Spleen (tissue), 11 donors: ENCODE data around the gene SRR. TPM values are rescaled to one million over a fixed set of nuclear protein-coding genes. Genes with fewer than 3 reads are reported as not detected.

Experiments used
- DNase-seq: peaks from one replicate; pipeline ENCODE4 v3.0.0-alpha.2; 2020
- H3K27ac ChIP-seq, 8 donors: fragments of 200-600 bp; sonication (generic) in 7 of 8; 1 replicate in 4 of 8; 2 replicates in 4 of 8; pipeline versions ENCODE4 v1.5.0 to v1.8.0; 2016 to 2021; ENCODE audit warnings: inconsistent platforms in 4 of 8, mild to moderate bottlenecking in 4 of 8, moderate library complexity in 1 of 8
- H3K27me3 ChIP-seq, 7 donors: fragments of 200-600 bp; sonication (generic) in 6 of 7; replicated peaks in 1 of 7; 1 replicate in 4 of 7; 2 replicates in 3 of 7; pipeline versions ENCODE4 v1.5.0 to v1.8.0; 2016 to 2021; ENCODE audit warnings: inconsistent platforms in 3 of 7, mild to moderate bottlenecking in 1 of 7
- H3K36me3 ChIP-seq, 6 donors: fragments of 200-600 bp; sonication (generic) in 5 of 6; 1 replicate in 4 of 6; 2 replicates in 2 of 6; pipeline versions ENCODE4 v1.5.0 to v1.8.0; 2016 to 2021; ENCODE audit warnings: inconsistent platforms in 2 of 6
- H3K4me1 ChIP-seq, 6 donors: fragments of 200-600 bp; sonication (generic) in 5 of 6; 1 replicate in 3 of 6; 2 replicates in 3 of 6; pipeline versions ENCODE4 v1.5.0 to v1.8.0; 2016 to 2021; ENCODE audit warnings: inconsistent platforms in 3 of 6
- H3K4me3 ChIP-seq, 8 donors: fragments of 200-600 bp; sonication (generic) in 7 of 8; 1 replicate in 4 of 8; 2 replicates in 4 of 8; pipeline versions ENCODE4 v1.5.0 to v1.8.0; 2016 to 2021; ENCODE audit warnings: inconsistent platforms in 4 of 8, mild to moderate bottlenecking in 4 of 8, moderate library complexity in 2 of 8
- H3K9me3 ChIP-seq, 8 donors: fragments of 200-600 bp; sonication (generic) in 7 of 8; 1 replicate in 4 of 8; 2 replicates in 4 of 8; pipeline versions ENCODE4 v1.5.0 to v1.8.0; 2016 to 2021; ENCODE audit warnings: inconsistent platforms in 4 of 8
- CTCF ChIP-seq, 11 experiments: fragments of 200-600 bp in 7 of 11; fragments of 450-650 bp in 4 of 11; sonication (generic) in 4 of 11; IDR thresholded peaks in 8 of 11; conservative IDR thresholded peaks in 3 of 11; 1 replicate in 7 of 11; 2 replicates in 4 of 11; pipeline versions ENCODE4 v1.4.0 to v1.8.0; 2016 to 2021; ENCODE audit warnings: antibody characterized with exemption in 11 of 11, inconsistent platforms in 4 of 11, mild to moderate bottlenecking in 1 of 11
- POLR2A ChIP-seq, 3 donors: fragments of 450-650 bp; IDR thresholded peaks; one replicate each; pipeline ENCODE4 v1.5.1; 2017; ENCODE audit warnings: antibody characterized with exemption in 3 of 3, mild to moderate bottlenecking in 1 of 3
- POLR2AphosphoS5 ChIP-seq, 3 donors: sonication (generic); formaldehyde crosslinking; IDR thresholded peaks; one replicate each; pipeline ENCODE4 v1.5.1; 2017; ENCODE audit warnings: antibody characterized with exemption in 3 of 3
- WGBS, 5 donors: extraction: QIAGEN DNeasy Blood & Tissue Kit in 3 of 5; methylation state at CpG; one replicate each; pipeline versions ENCODE4 v1.1.5 to v1.1.7; 2013 to 2018; 5-methylcytosine and 5-hydroxymethylcytosine counted together
- intact Hi-C: fragments of 100-400 bp; cut with DNase I; formaldehyde crosslinking; loops from one replicate; pipeline ENCODE4 v1.15.0; 2023; ENCODE audit warnings: low total_unique reads
- polyA plus RNA-seq, 3 donors: library from polyadenylated mRNA; stranded (reverse); fragments of 200-250 nt; gene quantifications; one replicate each; pipeline ENCODE4 v1.2.1, GENCODE V29; 2013
- total RNA-seq, 7 donors: library from RNA; depleted of rRNA in 3 of 7; stranded (reverse); fragments of >200 nt in 3 of 7; fragmentation: NEBNext Ultra II Directional in 4 of 7; extraction: Animal tissue kit (Norgen Biotek cat#: 25700) in 4 of 7; gene quantifications; one replicate each; pipeline versions ENCODE4 v1.1.0 to v1.2.1, GENCODE V29; 2016 to 2021
- donor health status: healthy with polysubstance abuse.
- donor health status: DM: no; HTN: no; CAD: no; lungs with moderate emphysema.
- donor health status: DM: no; HTN: no; CAD: no.
- donor health status: Bipolar disorder and iron deficiency.
- donor health status: healthy.
- donor health status: DM: no; HTN: no; CAD: no.
- donor health status: DM: yes; HTN: yes; CAD: no.

The SRR gene
- total and polyA plus RNA-seq, 10 donors = 3.5 to 16.2 (median 6.7) TPM

- peak; percentile 93 for DNase-seq
- Histone ChIP-seq H3K36me3 (peaks cover 0 to 46% (median 30%) of the 10 kb centered on the region in 6 donors), H3K9me3 (no peaks in the 10 kb centered on the region), H3K27ac (peak within 1 kb of the TSS; percentile 73 to 87 (median 84)), H3K27me3 (no peaks in the 10 kb centered on the region), H3K4me1 (peaks cover 9 to 41% (median 29%) of the 10 kb centered on the region in 6 donors), H3K4me3 (peak within 1 kb of the TSS; percentile 91 to 99 (median 98))
- TF ChIP-seq POLR2A (IDR thresholded peaks at IDR 0.05) (no peak), POLR2AphosphoS5 (IDR thresholded peaks at IDR 0.05) (peak in 2 of 3 donors; percentile 41 to 69), CTCF (IDR thresholded peaks at IDR 0.05 in 8 of 11, conservative IDR thresholded peaks at IDR 0.05 in 3 of 11) (no peak)
- intact Hi-C loops = no loop called here
- WGBS, 5 donors = 0 to 1% (median 1%) methylated on average over 31 to 77 of the region's 77 CpGs
Measured at GRCh38 chr17:2336852-2337543, 33.2 kb downstream of the SRR start, which contains the start of gene SGSM2. Gene SGSM2, plus strand, starts transcription at chr17:2337501. Its CDS starts 188 bp downstream, at chr17:2337689.

- peak; percentile 90 for DNase-seq
- H3K4me3 ChIP-seq = peak overlapping the region; percentile 91 to 99 (median 98)
- no peaks in the 10 kb centered on the region for H3K9me3 ChIP-seq
- TF ChIP-seq CTCF (IDR thresholded peaks at IDR 0.05 in 8 of 11, conservative IDR thresholded peaks at IDR 0.05 in 3 of 11) (peak in 1 of 11 experiments; percentile 17), POLR2A (IDR thresholded peaks at IDR 0.05) (peak in 1 of 3 donors; percentile 21), POLR2AphosphoS5 (IDR thresholded peaks at IDR 0.05) (peak; percentile 54 to 76 (median 76))
- H3K4me1 ChIP-seq = peaks cover 9 to 41% (median 29%) of the 10 kb centered on the region in 6 donors
- no peaks in the 10 kb centered on the region for H3K27me3 ChIP-seq
- intact Hi-C loops = no loop called here
- peaks cover 0 to 46% (median 23%) of the 10 kb centered on the region in 6 donors for H3K36me3 ChIP-seq
- peak overlapping the region; percentile 69 to 87 (median 84) for H3K27ac ChIP-seq
- WGBS, 5 donors = 1% methylated on average over 64 to 92 of the region's 92 CpGs
Measured at GRCh38 chr17:2337544-2338314, 34.0 kb downstream of the SRR start.

GRCh38 chr17:2338315-2338657 is 34.5 kb downstream of the SRR start:
- H3K4me1 ChIP-seq = peaks cover 9 to 45% (median 29%) of the 10 kb centered on the region in 6 donors
- H3K27me3 ChIP-seq = no peaks in the 10 kb centered on the region
- no peaks in the 10 kb centered on the region for H3K9me3 ChIP-seq
- no peak for DNase-seq
- TF ChIP-seq POLR2AphosphoS5 (IDR thresholded peaks at IDR 0.05) = no peak
- no peak for TF ChIP-seq CTCF (IDR thresholded peaks at IDR 0.05 in 8 of 11, conservative IDR thresholded peaks at IDR 0.05 in 3 of 11)
- TF ChIP-seq POLR2A (IDR thresholded peaks at IDR 0.05) = no peak
- intact Hi-C loops = no loop called here
- peak overlapping the region; percentile 91 to 99 (median 98) for H3K4me3 ChIP-seq
- peaks cover 0 to 46% (median 18%) of the 10 kb centered on the region in 6 donors for H3K36me3 ChIP-seq
- WGBS, 5 donors = 23 to 34% (median 29%) methylated on average over 5 of the region's 5 CpGs
- peak overlapping the region in 7 of 8 donors; percentile 69 to 87 (median 86) for H3K27ac ChIP-seq

GRCh38 chr17:2343421-2343820 is 39.7 kb downstream of the SRR start:
- 70 to 78% (median 74%) methylated on average over 5 of the region's 5 CpGs for WGBS, 5 donors
- intact Hi-C loops = no loop called here
- Histone ChIP-seq H3K36me3 (peaks cover 0 to 64% (median 2%) of the 10 kb centered on the region in 6 donors), H3K27me3 (no peaks in the 10 kb centered on the region), H3K4me3 (no peak overlapping the region), H3K4me1 (peaks cover 0 to 19% (median 2%) of the 10 kb centered on the region in 6 donors), H3K9me3 (no peaks in the 10 kb centered on the region), H3K27ac (no peak overlapping the region)
- TF ChIP-seq POLR2AphosphoS5 (IDR thresholded peaks at IDR 0.05) (no peak), POLR2A (IDR thresholded peaks at IDR 0.05) (no peak), CTCF (IDR thresholded peaks at IDR 0.05 in 8 of 11, conservative IDR thresholded peaks at IDR 0.05 in 3 of 11) (no peak)
- DNase-seq = no peak
